B cell (primary cell): ENCODE measurements around the gene PRKACB. TPM values are rescaled to one million over a fixed set of nuclear protein-coding genes. Genes with fewer than 3 reads are reported as not detected.

Source experiments
- ATAC-seq: fragments of 200-7000 bp; cut with Tn5 transposase; one replicate; pipeline ENCODE4 v1.10.0; 2021; ENCODE audit warnings: low read depth, mild to moderate bottlenecking, moderate number of reproducible peaks, moderate library complexity
- CTCF ChIA-PET: fragments of 350-600 bp; sonication (Branson Sonifier 250); formaldehyde crosslinking; loops from one replicate; lab custom pipeline; 2021; ENCODE audit warnings: antibody characterized with exemption, inconsistent platforms; lab: Charles Lee
- POLR2A ChIA-PET: fragments of 350-600 bp; sonication (Branson Sonifier 250); formaldehyde crosslinking; loops from one replicate; lab custom pipeline; 2021; ENCODE audit warnings: antibody characterized with exemption; lab: Charles Lee
- DNase-seq: peaks from one replicate; pipeline ENCODE4 v3.0.0; 2013
- H2AFZ ChIP-seq: 2 replicates; pipeline ENCODE4 v1.6.1; 2012; ENCODE audit warnings: mild to moderate bottlenecking, low read depth, low read length; ENCODE audit not compliant: insufficient read depth, poor library complexity, severe bottlenecking
- H3K27ac ChIP-seq, 2 donors: 1 replicate in 1 of 2; 2 replicates in 1 of 2; pipeline ENCODE4 v1.5.1; 2012 to 2013; ENCODE audit warnings: low read length in 2 of 2, mild to moderate bottlenecking in 2 of 2, moderate library complexity in 1 of 2
- H3K27me3 ChIP-seq, 4 experiments: fragments of 200-600 bp in 1 of 4; sonication (generic) in 1 of 4; replicated peaks in 1 of 4; 1 replicate in 2 of 4; 2 replicates in 2 of 4; pipeline versions ENCODE4 v1.6.1 to v1.7.0; 2013 to 2016; ENCODE audit warnings: low read length in 3 of 4, mild to moderate bottlenecking in 2 of 4, mixed read lengths in 1 of 4, moderate library complexity in 1 of 4; ENCODE audit not compliant: insufficient read depth in 4 of 4, control insufficient read depth in 3 of 4; ENCODE audit errors: control extremely low read depth in 1 of 4
- H3K36me3 ChIP-seq, 2 experiments: replicated peaks in 1 of 2; 1 replicate in 1 of 2; 2 replicates in 1 of 2; pipeline versions ENCODE4 v1.6.1 to v1.7.1; 2013; ENCODE audit warnings: low read length in 1 of 2; ENCODE audit not compliant: insufficient read depth in 2 of 2, control insufficient read depth in 1 of 2; ENCODE audit errors: control extremely low read depth in 1 of 2, extremely low read depth in 1 of 2
- H3K4me1 ChIP-seq, 2 donors: fragments of 200-600 bp in 1 of 2; sonication (generic) in 1 of 2; 1 replicate in 1 of 2; 2 replicates in 1 of 2; pipeline versions ENCODE4 v1.5.1 to v1.6.1; 2013 to 2017; ENCODE audit warnings: low read length in 2 of 2; ENCODE audit not compliant: control insufficient read depth in 2 of 2, insufficient read depth in 2 of 2
- H3K4me2 ChIP-seq: replicated peaks from 2 replicates; pipeline ENCODE3; 2012; ENCODE audit warnings: mild to moderate bottlenecking, low read depth, low read length; ENCODE audit not compliant: poor library complexity, severe bottlenecking
- H3K4me3 ChIP-seq, 5 experiments: fragments of 200-600 bp in 1 of 5; sonication (generic) in 1 of 5; 1 replicate in 3 of 5; 2 replicates in 2 of 5; pipeline versions ENCODE4 v1.5.1 to v1.7.0; 2011 to 2016; ENCODE audit warnings: low read length in 4 of 5, mild to moderate bottlenecking in 4 of 5, low read depth in 2 of 5, control low read depth in 1 of 5, moderate library complexity in 1 of 5; ENCODE audit not compliant: insufficient read depth in 1 of 5; ENCODE audit errors: control extremely low read depth in 1 of 5, extremely low read depth in 1 of 5
- H3K79me2 ChIP-seq: fragments of 200-600 bp; sonication (generic); one replicate; pipeline ENCODE4 v1.6.0; 2016; ENCODE audit warnings: low read length; ENCODE audit not compliant: control insufficient read depth, insufficient read depth
- H3K9ac ChIP-seq: fragments of 200-600 bp; sonication (generic); 2 replicates; pipeline ENCODE4 v1.6.1; 2017; ENCODE audit warnings: mild to moderate bottlenecking, low read length, moderate library complexity
- H3K9me3 ChIP-seq, 3 donors: one replicate each; pipeline versions ENCODE4 v1.6.1 to v1.7.1; 2013; ENCODE audit warnings: low read length in 2 of 3; ENCODE audit not compliant: control insufficient read depth in 2 of 3, insufficient read depth in 1 of 3; ENCODE audit errors: control extremely low read depth in 1 of 3
- H4K20me1 ChIP-seq: 2 replicates; pipeline ENCODE4 v1.6.0; 2012; ENCODE audit warnings: mild to moderate bottlenecking, low read length; ENCODE audit not compliant: insufficient read depth, control insufficient read depth, poor library complexity, severe bottlenecking
- H3K27ac Mint-ChIP-seq: one replicate; pipeline ENCODE4 v1.8.0; 2021; ENCODE audit warnings: mixed read lengths
- H3K27me3 Mint-ChIP-seq: one replicate; pipeline ENCODE4 v1.8.0; 2021; ENCODE audit warnings: mixed read lengths
- H3K4me1 Mint-ChIP-seq: one replicate; pipeline ENCODE4 v1.8.0; 2021; ENCODE audit warnings: mixed read lengths
- H3K4me3 Mint-ChIP-seq: one replicate; pipeline ENCODE4 v1.8.0; 2021; ENCODE audit warnings: mixed read lengths
- H3K9me3 Mint-ChIP-seq: one replicate; pipeline ENCODE4 v1.8.0; 2022; ENCODE audit warnings: mixed read lengths; ENCODE audit not compliant: insufficient read depth
- CTCF ChIP-seq: fragments of 200-600 bp; IDR thresholded peaks from one replicate; pipeline ENCODE4 v1.8.0; 2022; ENCODE audit warnings: antibody characterized with exemption, mild to moderate bottlenecking
- EZH2 ChIP-seq: IDR thresholded peaks from 2 replicates; pipeline ENCODE4 v1.6.1; 2012; ENCODE audit warnings: borderline replicate concordance, low read depth, mild to moderate bottlenecking, moderate library complexity, low read length; ENCODE audit not compliant: insufficient read depth, poor library complexity, severe bottlenecking
- WGBS: methylation state at CpG from one replicate; pipeline ENCODE4 v1.1.5; 2013; ENCODE audit warnings: missing lambda C conversion rate; ENCODE audit not compliant: insufficient coverage; 5-methylcytosine and 5-hydroxymethylcytosine counted together
- intact Hi-C: fragments of 100-400 bp; cut with micrococcal nuclease; formaldehyde crosslinking; loops from one replicate; pipeline ENCODE4 v1.10.0; 2022
- polyA plus RNA-seq: library from polyadenylated mRNA; depleted of rRNA; stranded (reverse); fragments of >200 nt; gene quantifications from 2 replicates; pipeline ENCODE4 v1.2.3, GENCODE V29; 2012
- total RNA-seq, 2 donors: library from RNA; stranded (reverse); fragments of 120-200 nt in 1 of 2; gene quantifications; 1 replicate in 1 of 2; 2 replicates in 1 of 2; pipeline versions ENCODE4 v1.2.3 to v1.2.4, GENCODE V29; 2013 to 2022

The PRKACB gene
- total and polyA plus RNA-seq, 2 donors (not counting 1 experiment from before 2014, with no cell fraction given) = 14.9 to 53.9 TPM

GRCh38 chr1:84198832-84199231 lies 54.8 kb downstream of the PRKACB start:
- no peaks in the 10 kb centered on the region for H3K9me3 ChIP-seq
- peaks cover 12 to 50% of the 10 kb centered on the region in 2 experiments for H3K36me3 ChIP-seq
- Mint-ChIP-seq H3K4me3 (no peak overlapping the region), H3K9me3 (peaks cover 4% of the 10 kb centered on the region), H3K27ac (no peak overlapping the region), H3K4me1 (no peaks in the 10 kb centered on the region), H3K27me3 (no peaks in the 10 kb centered on the region)
- H3K4me1 ChIP-seq = no peaks in the 10 kb centered on the region
- no peak for TF ChIP-seq EZH2
- no peak for TF ChIP-seq CTCF
- intact Hi-C loops = no loop called here
- ChIA-PET POLR2A (no interaction called here), CTCF (no interaction called here)
- no peak overlapping the region for H3K4me3 ChIP-seq
- H3K4me2 ChIP-seq = no peak overlapping the region
- H2AFZ ChIP-seq = no peak overlapping the region
- no peaks in the 10 kb centered on the region for H3K27me3 ChIP-seq
- H4K20me1 ChIP-seq = no peaks in the 10 kb centered on the region
- WGBS = no CpG with 5 or more reads among the region's 6 CpGs
- H3K27ac ChIP-seq = no peak overlapping the region
- ATAC-seq (no peak), DNase-seq (no peak)
- H3K79me2 ChIP-seq = no peaks in the 10 kb centered on the region
- H3K9ac ChIP-seq = no peak overlapping the region

- Mint-ChIP-seq H3K9me3 (peaks cover 4% of the 10 kb centered on the region), H3K27me3 (no peaks in the 10 kb centered on the region), H3K4me1 (no peaks in the 10 kb centered on the region), H3K4me3 (no peak overlapping the region), H3K27ac (no peak overlapping the region)
- Histone ChIP-seq H3K79me2 (no peaks in the 10 kb centered on the region), H4K20me1 (no peaks in the 10 kb centered on the region), H3K4me1 (no peaks in the 10 kb centered on the region), H3K27me3 (no peaks in the 10 kb centered on the region), H3K4me3 (no peak overlapping the region), H3K9me3 (no peaks in the 10 kb centered on the region), H2AFZ (no peak overlapping the region), H3K36me3 (peaks cover 8 to 45% of the 10 kb centered on the region in 2 experiments), H3K9ac (no peak overlapping the region), H3K27ac (no peak overlapping the region), H3K4me2 (no peak overlapping the region)
- no peak for ATAC-seq
- POLR2A ChIA-PET = no interaction called here
- CTCF ChIA-PET = interaction anchor here (1.0 kb wide), 1 partner anchor 55 kb away, joined by 3 read pairs; the partner anchor contains the start of gene PRKACB
- DNase-seq = no peak
- TF ChIP-seq EZH2 (no peak), CTCF (no peak)
- intact Hi-C loops = no loop called here
- WGBS = no CpG with 5 or more reads among the region's 1 CpG
Observed at GRCh38 chr1:84199257-84199656, 55.2 kb downstream of the PRKACB start.
